Activated naive CD8-positive, alpha-beta T cell treated with anti-CD3 and anti-CD28 coated beads, Interleukin-2, amount 50 U/mL, for 16 hours (primary cell): ENCODE data around the gene PDE6A.
"Not testable (repeated sequence)": the region's sequence is repeated elsewhere in the genome, so short reads cannot be mapped to it uniquely, and the experiment has no call there.

Experiments
- DNase-seq: peaks from one replicate; pipeline ENCODE4 v3.0.0-alpha.2; 2020; ENCODE audit warnings: low read depth, low spot score

Gene PDE6A

GRCh38 chr5:149895416-149896345 lies 48.9 kb downstream of the PDE6A start:
- no peak for DNase-seq

- no peak for DNase-seq
Measured at GRCh38 chr5:149894237-149894636, 50.4 kb downstream of the PDE6A start.

- DNase-seq = no peak
Measured at GRCh38 chr5:149893403-149893931, 51.1 kb downstream of the PDE6A start.

GRCh38 chr5:149892594-149892993 lies 52.0 kb downstream of the PDE6A start:
- DNase-seq = no peak

GRCh38 chr5:149888280-149888679 lies 56.3 kb downstream of the PDE6A start:
- DNase-seq = no peak

GRCh38 chr5:149887622-149888183 lies 56.9 kb downstream of the PDE6A start:
- no peak for DNase-seq

GRCh38 chr5:149886692-149887470 lies 57.7 kb downstream of the PDE6A start:
- DNase-seq = no peak

GRCh38 chr5:149886060-149886459 lies 58.5 kb downstream of the PDE6A start:
- no peak for DNase-seq

GRCh38 chr5:149885513-149885912 lies 59.1 kb downstream of the PDE6A start:
- DNase-seq = no peak

GRCh38 chr5:149883550-149883949 lies 61.0 kb downstream of the PDE6A start:
- no peak for DNase-seq

GRCh38 chr5:149882633-149883032 lies 62.0 kb downstream of the PDE6A start:
- DNase-seq = not testable (repeated sequence)

- no peak for DNase-seq
Measured at GRCh38 chr5:149881874-149882273, 62.7 kb downstream of the PDE6A start.

GRCh38 chr5:149881069-149881622 lies 63.4 kb downstream of the PDE6A start:
- DNase-seq = no peak

GRCh38 chr5:149879593-149879992 lies 65.0 kb downstream of the PDE6A start:
- DNase-seq = not testable (repeated sequence)

- no peak for DNase-seq
Measured at GRCh38 chr5:149878371-149878770, 66.2 kb downstream of the PDE6A start.

- DNase-seq = no peak
Measured at GRCh38 chr5:149873896-149874295, 70.7 kb downstream of the PDE6A start.

- DNase-seq = no peak
Measured at GRCh38 chr5:149872351-149873040, 72.1 kb downstream of the PDE6A start.

- DNase-seq = no peak
Measured at GRCh38 chr5:149871471-149871870, 73.1 kb downstream of the PDE6A start.

GRCh38 chr5:149870697-149871096 lies 73.9 kb downstream of the PDE6A start:
- no peak for DNase-seq

GRCh38 chr5:149870232-149870631 lies 74.4 kb downstream of the PDE6A start:
- no peak for DNase-seq

GRCh38 chr5:149869411-149869821 lies 75.2 kb downstream of the PDE6A start:
- DNase-seq = no peak
